Large intestine (tissue), 3 donors: ENCODE measurements around the gene SLC19A1. TPM values are rescaled to one million over a fixed set of nuclear protein-coding genes. Genes with fewer than 3 reads are reported as not detected.

Experiments
- DNase-seq, 2 donors: peaks; one replicate each; pipeline versions ENCODE4 v3.0.0 to v3.0.0-alpha.2; 2013
- H3K27ac ChIP-seq: one replicate; pipeline ENCODE4 v1.5.1; 2013; ENCODE audit warnings: low read length
- H3K27me3 ChIP-seq: 2 replicates; pipeline ENCODE4 v1.6.1; 2013; ENCODE audit warnings: low read length; ENCODE audit not compliant: control insufficient read depth, insufficient read depth
- H3K36me3 ChIP-seq: 2 replicates; pipeline ENCODE4 v1.6.1; 2013; ENCODE audit warnings: low read length; ENCODE audit not compliant: control insufficient read depth, insufficient read depth
- H3K4me1 ChIP-seq: one replicate; pipeline ENCODE4 v1.6.1; 2013; ENCODE audit warnings: low read length; ENCODE audit not compliant: control insufficient read depth, insufficient read depth
- H3K4me3 ChIP-seq: one replicate; pipeline ENCODE4 v1.5.1; 2013; ENCODE audit warnings: low read length
- H3K9me3 ChIP-seq: one replicate; pipeline ENCODE4 v1.6.1; 2013; ENCODE audit warnings: mild to moderate bottlenecking, low read depth, low read length, moderate library complexity; ENCODE audit not compliant: control insufficient read depth
- WGBS: methylation state at CpG from one replicate; pipeline ENCODE4 v1.1.5; 2013; ENCODE audit warnings: low lambda C conversion rate; ENCODE audit not compliant: insufficient coverage; 5-methylcytosine and 5-hydroxymethylcytosine counted together
- polyA plus RNA-seq: library from polyadenylated mRNA; unstranded; fragments of 120-200 nt; gene quantifications from one replicate; pipeline ENCODE4 v1.2.1, GENCODE V29; 2013

The SLC19A1 gene
- polyA plus RNA-seq, 1 donor: 22.1 TPM

GRCh38 chr21:45487161-45487806, 55.0 kb downstream of the SLC19A1 start:
- no peak for DNase-seq
- H3K36me3 ChIP-seq: peaks cover 2% of the 10 kb centered on the region
- H3K4me1 ChIP-seq: no peaks in the 10 kb centered on the region

GRCh38 chr21:45486443-45487160, 55.6 kb downstream of the SLC19A1 start:
- Histone ChIP-seq H3K4me3 (no peak overlapping the region), H3K27ac (no peak overlapping the region), H3K9me3 (no peaks in the 10 kb centered on the region), H3K4me1 (no peaks in the 10 kb centered on the region), H3K27me3 (no peaks in the 10 kb centered on the region), H3K36me3 (peaks cover 2% of the 10 kb centered on the region)
- 100% methylated on average over 1 of the region's 29 CpGs for WGBS
- DNase-seq: no peak

More at GRCh38 chr21:45487161-45487806, 55.0 kb downstream of the SLC19A1 start:
- H3K4me3 ChIP-seq: no peak overlapping the region
- H3K27ac ChIP-seq: no peak overlapping the region
- no peaks in the 10 kb centered on the region for H3K9me3 ChIP-seq
- no CpG with 5 or more reads among the region's 33 CpGs for WGBS
- no peaks in the 10 kb centered on the region for H3K27me3 ChIP-seq

- no peak overlapping the region for H3K27ac ChIP-seq
- H3K36me3 ChIP-seq: peaks cover 2% of the 10 kb centered on the region
- no peak for DNase-seq
- no peaks in the 10 kb centered on the region for H3K27me3 ChIP-seq
- H3K4me1 ChIP-seq: no peaks in the 10 kb centered on the region
- no CpG with 5 or more reads among the region's 25 CpGs for WGBS
- H3K4me3 ChIP-seq: no peak overlapping the region
- H3K9me3 ChIP-seq: no peaks in the 10 kb centered on the region
These were observed 56.4 kb downstream of the SLC19A1 start for GRCh38 chr21:45485686-45486442.

GRCh38 chr21:45484318-45484717, 57.9 kb downstream of the SLC19A1 start:
- DNase-seq: no peak
- no peaks in the 10 kb centered on the region for H3K9me3 ChIP-seq
- peaks cover 2% of the 10 kb centered on the region for H3K36me3 ChIP-seq
- whole genome bisulfite sequencing: no CpG with 5 or more reads among the region's 6 CpGs
- no peak overlapping the region for H3K27ac ChIP-seq
- H3K4me1 ChIP-seq: no peaks in the 10 kb centered on the region
- no peak overlapping the region for H3K4me3 ChIP-seq
- H3K27me3 ChIP-seq: no peaks in the 10 kb centered on the region

- Histone ChIP-seq H3K27me3 (no peaks in the 10 kb centered on the region), H3K9me3 (no peaks in the 10 kb centered on the region), H3K27ac (no peak overlapping the region), H3K36me3 (peaks cover 2% of the 10 kb centered on the region), H3K4me3 (no peak overlapping the region), H3K4me1 (no peaks in the 10 kb centered on the region)
- no peak for DNase-seq
- WGBS: 80% methylated on average over 1 of the region's 40 CpGs
These were observed 59.1 kb downstream of the SLC19A1 start for GRCh38 chr21:45482899-45483821.

GRCh38 chr21:45481977-45482898, 60.0 kb downstream of the SLC19A1 start:
- Histone ChIP-seq H3K4me3 (no peak overlapping the region), H3K27me3 (no peaks in the 10 kb centered on the region), H3K9me3 (no peaks in the 10 kb centered on the region), H3K27ac (no peak overlapping the region), H3K36me3 (peaks cover 2% of the 10 kb centered on the region), H3K4me1 (peaks cover 3% of the 10 kb centered on the region)
- DNase-seq: no peak
- no CpG with 5 or more reads among the region's 33 CpGs for WGBS

- Histone ChIP-seq H3K36me3 (peaks cover 2% of the 10 kb centered on the region), H3K4me3 (no peak overlapping the region), H3K27me3 (no peaks in the 10 kb centered on the region), H3K4me1 (peaks cover 3% of the 10 kb centered on the region), H3K27ac (no peak overlapping the region), H3K9me3 (no peaks in the 10 kb centered on the region)
- DNase-seq: no peak
- WGBS: no CpG with 5 or more reads among the region's 16 CpGs
These were observed 60.7 kb downstream of the SLC19A1 start for GRCh38 chr21:45481566-45481965.

- Histone ChIP-seq H3K4me1 (peaks cover 3% of the 10 kb centered on the region), H3K36me3 (peaks cover 2% of the 10 kb centered on the region), H3K4me3 (no peak overlapping the region), H3K27me3 (no peaks in the 10 kb centered on the region), H3K27ac (no peak overlapping the region), H3K9me3 (no peaks in the 10 kb centered on the region)
- no peak for DNase-seq
- WGBS: 100% methylated on average over 1 of the region's 35 CpGs
These were observed 61.3 kb downstream of the SLC19A1 start for GRCh38 chr21:45480701-45481500.
